Tibial nerve (tissue), 4 donors: Measurements from ENCODE around the gene TMEM269. TPM values are rescaled to one million over a fixed set of nuclear protein-coding genes. Genes with fewer than 3 reads are reported as not detected.

Experiments used
- DNase-seq, 2 donors: peaks; one replicate each; pipeline ENCODE4 v3.0.0-alpha.2; 2019; ENCODE audit warnings: low spot score in 2 of 2
- H3K27ac ChIP-seq, 4 donors: fragments of 200-600 bp; sonication (generic) in 3 of 4; one replicate each; pipeline ENCODE4 v1.5.1; 2017 to 2019; ENCODE audit warnings: mild to moderate bottlenecking in 1 of 4
- H3K27me3 ChIP-seq, 2 donors: fragments of 200-600 bp; sonication (generic) in 1 of 2; one replicate each; pipeline versions ENCODE4 v1.5.1 to v1.6.0; 2017 to 2019
- H3K36me3 ChIP-seq, 3 donors: fragments of 200-600 bp; sonication (generic); one replicate each; pipeline ENCODE4 v1.5.1; 2018 to 2019
- H3K4me1 ChIP-seq, 4 donors: fragments of 200-600 bp; sonication (generic) in 3 of 4; one replicate each; pipeline ENCODE4 v1.5.1; 2017 to 2019
- H3K4me3 ChIP-seq, 4 donors: fragments of 200-600 bp; sonication (generic) in 3 of 4; one replicate each; pipeline ENCODE4 v1.5.1; 2017 to 2019; ENCODE audit warnings: mild to moderate bottlenecking in 1 of 4, moderate library complexity in 1 of 4
- H3K9me3 ChIP-seq, 4 donors: fragments of 200-600 bp; sonication (generic) in 3 of 4; one replicate each; pipeline ENCODE4 v1.5.1; 2017 to 2019
- CTCF ChIP-seq, 5 experiments: fragments of 200-600 bp in 3 of 5; fragments of 450-650 bp in 2 of 5; sonication (generic) in 3 of 5; IDR thresholded peaks; one replicate each; pipeline ENCODE4 v1.5.1; 2016 to 2019; ENCODE audit warnings: antibody characterized with exemption in 5 of 5, mild to moderate bottlenecking in 3 of 5, moderate library complexity in 2 of 5
- EP300 ChIP-seq, 2 donors: sonication (generic); formaldehyde crosslinking; IDR thresholded peaks; one replicate each; pipeline ENCODE4 v1.6.1; 2017; ENCODE audit warnings: antibody characterized with exemption in 2 of 2, mild to moderate bottlenecking in 1 of 2
- POLR2A ChIP-seq, 2 donors: fragments of 450-650 bp; IDR thresholded peaks; one replicate each; pipeline ENCODE4 v1.6.1; 2017; ENCODE audit warnings: antibody characterized with exemption in 2 of 2, mild to moderate bottlenecking in 2 of 2, moderate library complexity in 2 of 2
- WGBS, 2 donors: methylation state at CpG; one replicate each; pipeline ENCODE4 v1.1.5; 2018; 5-methylcytosine and 5-hydroxymethylcytosine counted together
- total RNA-seq, 4 donors: library from RNA; depleted of rRNA; stranded (reverse); fragments of >200 nt; gene quantifications; one replicate each; pipeline ENCODE4 v1.1.0, GENCODE V29; 2016

Gene TMEM269
- total RNA-seq, 4 donors from 2014 or later, result 0.21 to 0.30 (median 0.22) TPM; not detected in 1

- Histone ChIP-seq H3K9me3 (no peaks in the 10 kb centered on the region), H3K4me1 (peaks cover 0 to 48% (median 7%) of the 10 kb centered on the region in 4 donors), H3K27me3 (no peaks in the 10 kb centered on the region), H3K27ac (peak overlapping the region in 2 of 4 donors; percentile 74 to 85), H3K36me3 (peaks cover 0 to 27% (median 0%) of the 10 kb centered on the region in 3 donors), H3K4me3 (peak overlapping the region in 1 of 4 donors; percentile 51)
- WGBS, 2 donors, result 80 to 88% methylated on average over 7 to 8 of the region's 8 CpGs
- no peak for TF ChIP-seq EP300 (IDR thresholded peaks at IDR 0.05)
- TF ChIP-seq POLR2A (IDR thresholded peaks at IDR 0.05), result no peak
- TF ChIP-seq CTCF (IDR thresholded peaks at IDR 0.05), result no peak
- DNase-seq, result no peak
Observed at GRCh38 chr1:42736571-42737200, 48.1 kb upstream of the TMEM269 start.

GRCh38 chr1:42737257-42737656 lies 47.5 kb upstream of the TMEM269 start:
- Histone ChIP-seq H3K27ac (peak overlapping the region in 2 of 4 donors; percentile 74 to 85), H3K27me3 (no peaks in the 10 kb centered on the region), H3K4me3 (peak overlapping the region in 1 of 4 donors; percentile 51), H3K4me1 (peaks cover 0 to 53% (median 8%) of the 10 kb centered on the region in 4 donors), H3K9me3 (no peaks in the 10 kb centered on the region), H3K36me3 (peaks cover 0 to 27% (median 0%) of the 10 kb centered on the region in 3 donors)
- TF ChIP-seq EP300 (IDR thresholded peaks at IDR 0.05), result no peak
- no peak for TF ChIP-seq CTCF (IDR thresholded peaks at IDR 0.05)
- TF ChIP-seq POLR2A (IDR thresholded peaks at IDR 0.05), result no peak
- no peak for DNase-seq
- WGBS, 2 donors, result 35 to 61% methylated on average over 5 of the region's 5 CpGs

DNA sequence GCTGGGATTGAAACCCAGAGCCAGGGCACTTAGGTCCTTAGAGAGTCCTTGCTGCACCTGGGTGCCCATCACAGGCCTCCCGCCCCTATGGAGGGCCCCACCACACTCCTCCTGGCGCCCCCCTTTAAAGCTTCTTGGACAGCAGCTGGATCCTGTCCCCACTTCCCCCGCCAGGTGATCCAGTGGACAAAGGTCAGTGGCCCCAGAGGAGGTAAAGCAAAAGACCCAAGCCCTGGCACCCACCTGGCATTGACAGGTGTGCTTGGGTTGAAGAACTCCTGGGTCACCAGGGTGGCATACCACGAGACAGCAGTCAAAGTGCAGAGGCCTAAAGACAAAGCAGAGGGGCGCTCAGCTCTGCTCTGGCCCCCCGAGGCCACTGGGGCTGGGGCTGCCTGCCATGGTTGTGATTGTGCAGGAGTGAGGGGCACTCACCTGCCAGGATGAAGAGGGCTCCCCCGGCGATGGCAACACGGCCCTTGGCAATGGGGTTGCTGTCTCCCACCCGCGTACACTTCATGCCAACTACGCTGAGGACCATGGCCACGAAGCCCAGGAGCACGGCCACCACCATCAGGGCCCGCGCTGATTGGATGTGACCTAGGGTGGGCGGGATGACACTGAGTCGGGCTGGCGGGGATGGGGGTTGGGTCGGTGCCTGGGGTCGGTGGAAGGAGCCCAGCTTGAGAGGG lies 46.7 kb upstream of the TMEM269 start:
- TF ChIP-seq POLR2A (IDR thresholded peaks at IDR 0.05), result no peak
- no peak for TF ChIP-seq EP300 (IDR thresholded peaks at IDR 0.05)
- TF ChIP-seq CTCF (IDR thresholded peaks at IDR 0.05), result no peak
- Histone ChIP-seq H3K27ac (peak overlapping the region; percentile 40 to 85 (median 76)), H3K4me3 (peak overlapping the region in 3 of 4 donors; percentile 30 to 51 (median 33)), H3K27me3 (no peaks in the 10 kb centered on the region), H3K9me3 (no peaks in the 10 kb centered on the region), H3K36me3 (peaks cover 0 to 27% (median 0%) of the 10 kb centered on the region in 3 donors), H3K4me1 (peaks cover 0 to 62% (median 8%) of the 10 kb centered on the region in 4 donors)
- DNase-seq, result no peak
- WGBS, 2 donors, result 60 to 73% methylated on average over 19 to 21 of the region's 21 CpGs

DNA sequence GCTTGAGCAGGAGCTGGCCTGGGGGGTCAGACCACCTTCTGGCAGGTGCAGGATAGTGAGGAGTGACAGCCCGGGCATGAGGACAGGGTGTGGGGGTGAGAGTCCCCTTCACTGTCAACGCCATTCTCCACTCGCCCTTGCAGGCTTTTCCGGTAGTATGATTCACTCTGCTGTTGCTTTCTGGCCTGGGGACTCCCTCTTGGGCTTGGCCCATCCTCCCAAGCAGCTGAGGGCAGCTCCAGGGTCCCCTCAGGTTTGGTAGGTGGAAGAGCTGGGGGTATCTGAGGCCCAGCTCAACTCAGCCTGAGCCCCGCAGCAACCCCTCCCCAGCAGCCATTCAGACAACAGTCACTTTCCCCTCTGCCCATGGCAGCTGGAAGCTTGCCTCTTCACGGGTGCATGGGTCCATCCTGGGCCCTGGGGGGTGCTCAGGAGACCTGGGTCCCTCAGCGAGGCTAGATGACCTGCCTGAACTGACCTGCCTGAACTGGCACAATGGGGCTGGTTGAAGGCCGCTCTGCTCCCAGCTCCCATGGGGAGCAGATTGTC lies 46.0 kb upstream of the TMEM269 start:
- Histone ChIP-seq H3K27ac (peak overlapping the region; percentile 54 to 85 (median 76)), H3K4me1 (peaks cover 0 to 62% (median 8%) of the 10 kb centered on the region in 4 donors), H3K36me3 (peaks cover 0 to 22% (median 0%) of the 10 kb centered on the region in 3 donors), H3K9me3 (no peaks in the 10 kb centered on the region), H3K4me3 (peak overlapping the region; percentile 8 to 51 (median 32)), H3K27me3 (no peaks in the 10 kb centered on the region)
- DNase-seq, result no peak
- WGBS, 2 donors, result 59 to 67% methylated on average over 7 of the region's 8 CpGs
- TF ChIP-seq EP300 (IDR thresholded peaks at IDR 0.05), result no peak
- TF ChIP-seq POLR2A (IDR thresholded peaks at IDR 0.05), result no peak
- TF ChIP-seq CTCF (IDR thresholded peaks at IDR 0.05), result no peak
